Panc1 (cell line): Measurements from ENCODE around the gene MAPK10. TPM values are rescaled to one million over a fixed set of nuclear protein-coding genes. Genes with fewer than 3 reads are reported as not detected.

Experiments used
- ATAC-seq: fragments of 200-7000 bp; cut with Tn5 transposase; 2 replicates; pipeline ENCODE4 v1.9.1; 2020; ENCODE audit warnings: mild to moderate bottlenecking, moderate library complexity
- BruUV-seq: library from RNA; stranded (reverse); fragments of 400-500 nt; replicated peaks from 2 replicates; lab custom pipeline; 2021; lab: Mats Ljungman, UMichigan
- CTCF ChIA-PET: fragments of 300-600 bp; sonication (Branson Sonifier 250); formaldehyde crosslinking; loops from one replicate; lab custom pipeline; 2022; ENCODE audit warnings: antibody characterized with exemption; lab: Charles Lee
- POLR2A ChIA-PET: fragments of 300-600 bp; sonication (Branson Sonifier 250); formaldehyde crosslinking; loops from one replicate; lab custom pipeline; 2022; ENCODE audit warnings: antibody characterized with exemption; lab: Charles Lee
- DNase-seq: peaks from one replicate; pipeline ENCODE4 v3.0.0-alpha.2; 2010; ENCODE audit warnings: low read depth, low spot score
- H3K27ac ChIP-seq: 2 replicates; pipeline ENCODE4 v1.5.1; 2011; ENCODE audit warnings: mild to moderate bottlenecking, low read length, inconsistent platforms
- H3K27me3 ChIP-seq: fragments of 200-500 bp; sonication (Bioruptor generic); 2 replicates; pipeline ENCODE4 v1.6.0; 2014; ENCODE audit warnings: low read length, inconsistent platforms; ENCODE audit not compliant: control insufficient read depth, insufficient read depth
- H3K36me3 ChIP-seq: fragments of 200-500 bp; sonication (Bioruptor generic); 2 replicates; pipeline ENCODE4 v1.5.1; 2014; ENCODE audit warnings: inconsistent platforms, mild to moderate bottlenecking, low read length, moderate library complexity; ENCODE audit not compliant: control insufficient read depth, insufficient read depth
- H3K4me1 ChIP-seq: 2 replicates; pipeline ENCODE4 v1.5.1; 2011; ENCODE audit warnings: inconsistent platforms, mild to moderate bottlenecking, low read length, moderate library complexity; ENCODE audit not compliant: control insufficient read depth, insufficient read depth
- H3K4me3 ChIP-seq, 2 experiments: 2 replicates each; pipeline ENCODE4 v1.5.1; 2011 to 2012; ENCODE audit warnings: low read depth in 2 of 2, low read length in 2 of 2, mild to moderate bottlenecking in 2 of 2, inconsistent platforms in 1 of 2, moderate library complexity in 1 of 2
- H3K9me3 ChIP-seq: fragments of 200-500 bp; sonication (Bioruptor generic); 2 replicates; pipeline ENCODE4 v1.5.1; 2014; ENCODE audit warnings: low read depth, mild to moderate bottlenecking, inconsistent platforms, low read length, moderate library complexity; ENCODE audit not compliant: control insufficient read depth, insufficient read depth
- POLR2AphosphoS5 ChIP-seq: IDR thresholded peaks from 2 replicates; pipeline ENCODE4 v1.6.1; 2012; ENCODE audit warnings: mild to moderate bottlenecking, low read depth, low read length, moderate library complexity
- SIN3A ChIP-seq: IDR thresholded peaks from 2 replicates; pipeline ENCODE4 v1.6.1; 2012; ENCODE audit warnings: low read depth, mild to moderate bottlenecking, low read length, moderate library complexity, borderline replicate concordance; ENCODE audit not compliant: insufficient read depth
- TCF7L2 ChIP-seq: IDR thresholded peaks from 2 replicates; pipeline ENCODE4 v1.6.1; 2011; ENCODE audit warnings: mild to moderate bottlenecking, low read depth, low read length, inconsistent platforms
- in situ Hi-C: cut with HindIII; loops from 2 replicates; pipeline ENCODE4 v1.10.0; 2016; ENCODE audit warnings: low sequenced_read_pairs, low pct_unique_long_range_greater_than_20kb
- intact Hi-C: fragments of 100-400 bp; cut with micrococcal nuclease; formaldehyde crosslinking; loops from one replicate; pipeline ENCODE4 v1.10.0; 2022; ENCODE audit not compliant: unreplicated experiment
- total RNA-seq: library from RNA; stranded (reverse); gene quantifications from one replicate; pipeline ENCODE4 v1.2.1, GENCODE V29; 2021; ENCODE audit not compliant: unreplicated experiment
- TF ChIP-seq, protein P1 (sequence below), 2 experiments: IDR thresholded peaks; 2 replicates each; pipeline ENCODE4 v1.6.1; 2011 to 2012; ENCODE audit warnings: low read depth in 2 of 2, control low read depth in 1 of 2, low read length in 1 of 2, mild to moderate bottlenecking in 1 of 2, moderate library complexity in 1 of 2; ENCODE audit not compliant: insufficient read depth in 1 of 2
- TF ChIP-seq, protein P2 (sequence below): fragments of 450-650 bp; IDR thresholded peaks from 2 replicates; pipeline ENCODE4 v1.5.1; 2017; ENCODE audit warnings: mild to moderate bottlenecking

MAPK10 gene
- total RNA-seq, 1 experiment from 2014 or later: 0.85 TPM

DNA sequence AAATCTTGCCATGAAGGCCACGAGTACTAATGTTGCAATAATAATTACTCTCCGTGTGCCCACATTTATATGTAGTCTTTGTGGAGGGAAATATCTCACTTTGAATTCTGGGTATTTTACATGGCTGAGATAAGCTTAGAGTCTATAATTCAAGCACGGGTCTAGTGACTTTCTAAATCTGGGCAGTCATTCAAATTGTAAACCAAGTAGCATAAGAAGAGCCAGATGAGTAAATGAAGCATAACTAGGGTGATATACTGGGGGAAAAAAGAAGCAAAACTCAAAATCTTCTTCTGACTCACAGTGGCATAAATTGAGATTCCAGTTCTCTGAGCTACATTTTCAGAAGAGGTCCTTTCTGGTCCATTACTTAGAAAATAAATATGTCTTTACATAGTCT, 53.0 kb downstream of the MAPK10 start:
- Histone ChIP-seq H3K9me3 (no peaks in the 10 kb centered on the region), H3K27ac (no peak overlapping the region), H3K27me3 (no peaks in the 10 kb centered on the region), H3K4me1 (no peaks in the 10 kb centered on the region), H3K4me3 (no peak overlapping the region), H3K36me3 (no peaks in the 10 kb centered on the region; the same call in 1 of the 2 replicates)
- ATAC-seq: no peak
- BruUV-seq: no TSS peak
- TF ChIP-seq, protein P1, sequence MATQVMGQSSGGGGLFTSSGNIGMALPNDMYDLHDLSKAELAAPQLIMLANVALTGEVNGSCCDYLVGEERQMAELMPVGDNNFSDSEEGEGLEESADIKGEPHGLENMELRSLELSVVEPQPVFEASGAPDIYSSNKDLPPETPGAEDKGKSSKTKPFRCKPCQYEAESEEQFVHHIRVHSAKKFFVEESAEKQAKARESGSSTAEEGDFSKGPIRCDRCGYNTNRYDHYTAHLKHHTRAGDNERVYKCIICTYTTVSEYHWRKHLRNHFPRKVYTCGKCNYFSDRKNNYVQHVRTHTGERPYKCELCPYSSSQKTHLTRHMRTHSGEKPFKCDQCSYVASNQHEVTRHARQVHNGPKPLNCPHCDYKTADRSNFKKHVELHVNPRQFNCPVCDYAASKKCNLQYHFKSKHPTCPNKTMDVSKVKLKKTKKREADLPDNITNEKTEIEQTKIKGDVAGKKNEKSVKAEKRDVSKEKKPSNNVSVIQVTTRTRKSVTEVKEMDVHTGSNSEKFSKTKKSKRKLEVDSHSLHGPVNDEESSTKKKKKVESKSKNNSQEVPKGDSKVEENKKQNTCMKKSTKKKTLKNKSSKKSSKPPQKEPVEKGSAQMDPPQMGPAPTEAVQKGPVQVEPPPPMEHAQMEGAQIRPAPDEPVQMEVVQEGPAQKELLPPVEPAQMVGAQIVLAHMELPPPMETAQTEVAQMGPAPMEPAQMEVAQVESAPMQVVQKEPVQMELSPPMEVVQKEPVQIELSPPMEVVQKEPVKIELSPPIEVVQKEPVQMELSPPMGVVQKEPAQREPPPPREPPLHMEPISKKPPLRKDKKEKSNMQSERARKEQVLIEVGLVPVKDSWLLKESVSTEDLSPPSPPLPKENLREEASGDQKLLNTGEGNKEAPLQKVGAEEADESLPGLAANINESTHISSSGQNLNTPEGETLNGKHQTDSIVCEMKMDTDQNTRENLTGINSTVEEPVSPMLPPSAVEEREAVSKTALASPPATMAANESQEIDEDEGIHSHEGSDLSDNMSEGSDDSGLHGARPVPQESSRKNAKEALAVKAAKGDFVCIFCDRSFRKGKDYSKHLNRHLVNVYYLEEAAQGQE (IDR thresholded peaks at IDR 0.05; ENCODE audit: insufficient read depth in 1 of 2, low read depth in 2 of 2, low read length in 1 of 2): no peak
- TF ChIP-seq TCF7L2: no peak
- no peak for TF ChIP-seq POLR2AphosphoS5
- TF ChIP-seq, protein P2, sequence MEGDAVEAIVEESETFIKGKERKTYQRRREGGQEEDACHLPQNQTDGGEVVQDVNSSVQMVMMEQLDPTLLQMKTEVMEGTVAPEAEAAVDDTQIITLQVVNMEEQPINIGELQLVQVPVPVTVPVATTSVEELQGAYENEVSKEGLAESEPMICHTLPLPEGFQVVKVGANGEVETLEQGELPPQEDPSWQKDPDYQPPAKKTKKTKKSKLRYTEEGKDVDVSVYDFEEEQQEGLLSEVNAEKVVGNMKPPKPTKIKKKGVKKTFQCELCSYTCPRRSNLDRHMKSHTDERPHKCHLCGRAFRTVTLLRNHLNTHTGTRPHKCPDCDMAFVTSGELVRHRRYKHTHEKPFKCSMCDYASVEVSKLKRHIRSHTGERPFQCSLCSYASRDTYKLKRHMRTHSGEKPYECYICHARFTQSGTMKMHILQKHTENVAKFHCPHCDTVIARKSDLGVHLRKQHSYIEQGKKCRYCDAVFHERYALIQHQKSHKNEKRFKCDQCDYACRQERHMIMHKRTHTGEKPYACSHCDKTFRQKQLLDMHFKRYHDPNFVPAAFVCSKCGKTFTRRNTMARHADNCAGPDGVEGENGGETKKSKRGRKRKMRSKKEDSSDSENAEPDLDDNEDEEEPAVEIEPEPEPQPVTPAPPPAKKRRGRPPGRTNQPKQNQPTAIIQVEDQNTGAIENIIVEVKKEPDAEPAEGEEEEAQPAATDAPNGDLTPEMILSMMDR: no peak
- TF ChIP-seq SIN3A: no peak
- CTCF ChIA-PET: no interaction called here
- in situ Hi-C loops: no loop called here
- DNase-seq: no peak
- intact Hi-C loops: no loop called here
- POLR2A ChIA-PET: no interaction called here

DNA sequence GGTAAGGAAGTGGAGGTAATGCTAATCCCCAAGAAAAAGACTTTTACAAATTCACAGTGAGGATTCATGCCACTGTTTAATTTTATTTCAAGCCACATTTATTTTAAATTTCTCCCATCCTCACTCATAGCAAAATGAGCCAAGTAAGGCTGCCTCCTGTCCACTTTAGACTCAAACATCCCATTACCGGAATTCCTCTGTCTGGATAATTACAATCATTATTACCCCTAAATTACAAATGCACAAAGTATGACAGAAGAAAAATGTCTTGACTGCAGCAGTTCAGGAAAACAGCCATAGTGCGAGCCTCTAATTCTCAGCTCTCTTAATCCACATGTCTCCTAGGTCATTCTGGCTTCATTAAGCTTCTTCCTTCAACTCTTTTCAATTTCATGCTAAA, 57.0 kb downstream of the MAPK10 start:
- Histone ChIP-seq H3K4me3 (no peak overlapping the region), H3K27ac (no peak overlapping the region), H3K9me3 (no peaks in the 10 kb centered on the region), H3K4me1 (no peaks in the 10 kb centered on the region), H3K27me3 (no peaks in the 10 kb centered on the region), H3K36me3 (no peaks in the 10 kb centered on the region)
- ChIA-PET CTCF (no interaction called here), POLR2A (no interaction called here)
- no peak for ATAC-seq
- in situ Hi-C loops (no loop called here), intact Hi-C loops (no loop called here)
- TF ChIP-seq TCF7L2 (no peak), POLR2AphosphoS5 (no peak), SIN3A (no peak)
- TF ChIP-seq, protein P1 (IDR thresholded peaks at IDR 0.05; ENCODE audit: insufficient read depth in 1 of 2, low read depth in 2 of 2, low read length in 1 of 2): no peak
- TF ChIP-seq, protein P2: no peak
- no peak for DNase-seq
- no TSS peak for BruUV-seq
